Cardiac fibroblast (primary cell): ENCODE results near the gene LACTBL1.
"Not testable (repeated sequence)": the region's sequence is repeated elsewhere in the genome, so short reads cannot be mapped to it uniquely, and the experiment has no call there.

ENCODE experiments used
- DNase-seq, 2 donors: peaks; one replicate each; pipeline versions ENCODE4 v3.0.0 to v3.0.0-alpha.2; 2010; ENCODE audit warnings: low read depth in 2 of 2
- H3K4me3 ChIP-seq, 2 donors: replicated peaks in 1 of 2; 1 replicate in 1 of 2; 2 replicates in 1 of 2; pipeline ENCODE4 v1.5.1; 2011; ENCODE audit warnings: low read depth in 2 of 2, low read length in 2 of 2, mild to moderate bottlenecking in 2 of 2, moderate library complexity in 1 of 2
- CTCF ChIP-seq: IDR thresholded peaks from one replicate; pipeline ENCODE4 v1.5.1; 2011; ENCODE audit warnings: low read depth, mild to moderate bottlenecking, low read length, inconsistent platforms

The LACTBL1 gene

GRCh38 chr1:23018661-23019093 lies 46.0 kb upstream of the LACTBL1 start:
- peak overlapping the region; percentile 87 to 88 for H3K4me3 ChIP-seq
- no peak for TF ChIP-seq CTCF
- no peak for DNase-seq

- H3K4me3 ChIP-seq: no peak overlapping the region
- no peak for TF ChIP-seq CTCF
- DNase-seq: no peak
Measured at GRCh38 chr1:23013657-23014056, 41.0 kb upstream of the LACTBL1 start.

- DNase-seq, H3K4me3 ChIP-seq: not testable (repeated sequence)
Measured at GRCh38 chr1:23010025-23010424, 37.4 kb upstream of the LACTBL1 start.

- TF ChIP-seq CTCF: no peak
- no peak overlapping the region for H3K4me3 ChIP-seq
Measured at GRCh38 chr1:23008901-23009300, 36.2 kb upstream of the LACTBL1 start.

GRCh38 chr1:23007106-23007505 lies 34.4 kb upstream of the LACTBL1 start:
- TF ChIP-seq CTCF: no peak
- H3K4me3 ChIP-seq: no peak overlapping the region
- DNase-seq: no peak

More at GRCh38 chr1:23008901-23009300, 36.2 kb upstream of the LACTBL1 start:
- no peak for DNase-seq

- H3K4me3 ChIP-seq, DNase-seq: not testable (repeated sequence)
Measured at GRCh38 chr1:23004769-23005168, 32.1 kb upstream of the LACTBL1 start.

GRCh38 chr1:23004112-23004511 lies 31.4 kb upstream of the LACTBL1 start:
- DNase-seq: no peak
- H3K4me3 ChIP-seq: no peak overlapping the region
- TF ChIP-seq CTCF: no peak

GRCh38 chr1:23002218-23002617 lies 29.6 kb upstream of the LACTBL1 start:
- not testable (repeated sequence) for DNase-seq, H3K4me3 ChIP-seq

GRCh38 chr1:23000133-23000532 lies 27.5 kb upstream of the LACTBL1 start:
- H3K4me3 ChIP-seq, DNase-seq: not testable (repeated sequence)

- H3K4me3 ChIP-seq, DNase-seq: not testable (repeated sequence)
Measured at GRCh38 chr1:22997528-22997927, 24.9 kb upstream of the LACTBL1 start.
